GM12878 (cell line): ENCODE results near the gene DPYSL3. TPM values are rescaled to one million over a fixed set of nuclear protein-coding genes. Genes with fewer than 3 reads are reported as not detected.

ENCODE experiments used
- ATAC-seq: fragments of 200-7000 bp; cut with Tn5 transposase; 3 replicates; pipeline ENCODE4 v1.9.1; 2020; ENCODE audit warnings: mild to moderate bottlenecking, moderate library complexity
- BruUV-seq: library from RNA; stranded (reverse); fragments of 400-500 nt; replicated peaks from 2 replicates; lab custom pipeline; 2021; lab: Mats Ljungman, UMichigan
- CTCF ChIA-PET: fragments of 300-600 bp; sonication (Branson Sonifier 250); formaldehyde crosslinking; extraction: SDS; loops from one replicate; lab custom pipeline; 2021; ENCODE audit warnings: inconsistent platforms; lab: Yijun Ruan, JAX
- POLR2A ChIA-PET: fragments of 350-600 bp; formaldehyde crosslinking; extraction: SDS; loops from one replicate; lab custom pipeline; 2021; ENCODE audit warnings: inconsistent platforms; lab: Charles Lee
- RAD21 ChIA-PET: fragments of 300-600 bp; sonication (Branson Sonifier 250); formaldehyde crosslinking; loops from one replicate; lab custom pipeline; 2023; ENCODE audit warnings: antibody characterized with exemption; ENCODE audit not compliant: unreplicated experiment; lab: Charles Lee
- SMC1A ChIA-PET: fragments of 300-600 bp; sonication (Branson Sonifier 250); formaldehyde crosslinking; loops from one replicate; lab custom pipeline; 2023; ENCODE audit not compliant: unreplicated experiment, uncharacterized antibody; lab: Charles Lee
- DNase-seq: peaks from one replicate; pipeline ENCODE4 v3.0.0-alpha.2; 2011; ENCODE audit warnings: low read depth, low spot score
- FAIRE-seq: peaks from 3 replicates; lab custom pipeline; 2011; peaks lifted over from hg19 to GRCh38; lab: Jason Lieb, UNC
- H2AFZ ChIP-seq: 2 replicates; pipeline ENCODE4 v1.6.0; 2011; ENCODE audit warnings: low read depth, low read length, control low read depth; ENCODE audit not compliant: control insufficient read depth
- H3K27ac ChIP-seq: 2 replicates; pipeline ENCODE4 v1.5.1; 2011; ENCODE audit warnings: control low read depth; ENCODE audit not compliant: control insufficient read depth, insufficient read depth
- H3K27me3 ChIP-seq, 2 experiments: replicated peaks in 1 of 2; 2 replicates each; pipeline versions ENCODE4 v1.6.0 to v1.6.1; 2011; ENCODE audit warnings: low read length in 1 of 2; ENCODE audit not compliant: control insufficient read depth in 2 of 2, insufficient read depth in 2 of 2
- H3K36me3 ChIP-seq, 2 experiments: 2 replicates each; pipeline ENCODE4 v1.5.1; 2011; ENCODE audit warnings: low read length in 1 of 2; ENCODE audit not compliant: control insufficient read depth in 2 of 2, insufficient read depth in 2 of 2
- H3K4me1 ChIP-seq: 2 replicates; pipeline ENCODE4 v1.6.1; 2011; ENCODE audit warnings: mild to moderate bottlenecking, low read length, moderate library complexity, mixed read lengths; ENCODE audit not compliant: control insufficient read depth, insufficient read depth
- H3K4me2 ChIP-seq: 2 replicates; pipeline ENCODE4 v1.6.0; 2011; ENCODE audit warnings: control low read depth; ENCODE audit not compliant: control insufficient read depth, insufficient read depth
- H3K4me3 ChIP-seq: fragments of 200-600 bp; sonication (generic); 2 replicates; pipeline ENCODE4 v1.5.1; 2016
- H3K79me2 ChIP-seq: 2 replicates; pipeline ENCODE4 v1.6.0; 2011; ENCODE audit warnings: low read length; ENCODE audit not compliant: control insufficient read depth, insufficient read depth
- H3K9ac ChIP-seq: 2 replicates; pipeline ENCODE4 v1.8.0; 2011; ENCODE audit warnings: low read length, control low read depth, mixed read lengths; ENCODE audit not compliant: control insufficient read depth, insufficient read depth
- H3K9me3 ChIP-seq: replicated peaks from 3 replicates; pipeline ENCODE4 v1.5.1; 2011; ENCODE audit warnings: mild to moderate bottlenecking, low read length; ENCODE audit not compliant: control insufficient read depth, insufficient read depth
- H4K20me1 ChIP-seq: 2 replicates; pipeline ENCODE4 v1.6.0; 2011; ENCODE audit not compliant: control insufficient read depth, insufficient read depth
- ATF7 ChIP-seq: fragments of 450-650 bp; IDR thresholded peaks from 2 replicates; pipeline ENCODE4 v1.6.1; 2016; ENCODE audit warnings: low read depth, mild to moderate bottlenecking
- EP300 ChIP-seq, 2 experiments: fragments of 150-350 bp in 1 of 2; IDR thresholded peaks; 2 replicates each; pipeline ENCODE4 v1.6.1; 2011 to 2012; ENCODE audit warnings: low read depth in 2 of 2, low read length in 2 of 2, borderline replicate concordance in 1 of 2, improper control_type of control experiment in 1 of 2, inconsistent platforms in 1 of 2; ENCODE audit not compliant: control insufficient read depth in 1 of 2
- FOXM1 ChIP-seq: IDR thresholded peaks from 2 replicates; pipeline ENCODE4 v1.6.1; 2012; ENCODE audit warnings: low read depth, mild to moderate bottlenecking, inconsistent platforms, low read length, moderate library complexity
- MTA2 ChIP-seq: fragments of 450-650 bp; IDR thresholded peaks from 2 replicates; pipeline ENCODE4 v1.6.1; 2016; ENCODE audit warnings: low read depth, mild to moderate bottlenecking, moderate library complexity
- NBN ChIP-seq: fragments of 450-650 bp; IDR thresholded peaks from 2 replicates; pipeline ENCODE4 v1.6.1; 2016
- NFYA ChIP-seq: IDR thresholded peaks from 2 replicates; pipeline ENCODE4 v1.6.1; 2011; ENCODE audit warnings: low read depth, mild to moderate bottlenecking, low read length, improper control_type of control experiment, borderline replicate concordance
- RCOR1 ChIP-seq: conservative IDR thresholded peaks from 2 replicates; pipeline ENCODE4 v1.6.1; 2012; ENCODE audit warnings: low read depth, low read length, improper control_type of control experiment
- RFX5 ChIP-seq: IDR thresholded peaks from 2 replicates; pipeline ENCODE4 v1.6.1; 2011; ENCODE audit warnings: low read depth, low read length, improper control_type of control experiment
- TBL1XR1 ChIP-seq: IDR thresholded peaks from 2 replicates; pipeline ENCODE4 v1.6.1; 2012; ENCODE audit warnings: low read depth, low read length, improper control_type of control experiment
- WGBS: methylation state at CpG from one replicate; pipeline ENCODE4 v1.1.6; 2016; ENCODE audit warnings: low lambda C conversion rate; ENCODE audit not compliant: insufficient replicate concordance, insufficient coverage; ENCODE audit errors: missing lambda C conversion rate; 5-methylcytosine and 5-hydroxymethylcytosine counted together
- in situ Hi-C: fragments of 300-500 bp; cut with MboI; formaldehyde crosslinking; loops from 9 replicates; pipeline ENCODE4 v1.14.3; 2018; ENCODE audit warnings: mixed read lengths
- intact Hi-C: fragments of 100-400 bp; cut with micrococcal nuclease; formaldehyde crosslinking; loops from one replicate; pipeline ENCODE4 v1.14.2; 2022; ENCODE audit not compliant: unreplicated experiment
- polyA plus RNA-seq, 11 experiments: library from polyadenylated mRNA; depleted of rRNA in 4 of 11; unstranded in 6 of 11; stranded (reverse) in 5 of 11; fragments of >200 nt; fragmentation: Nextera tagmentation in 4 of 11; fragmentation: Illumina TruSeq in 1 of 11; extraction: Ambion mirVana in 4 of 11; extraction: Trizol in 1 of 11; gene quantifications; 1 replicate in 1 of 11; 2 replicates in 10 of 11; pipeline versions ENCODE4 v1.2.1 to v1.2.3, GENCODE V29; 2011 to 2016; ENCODE audit warnings: inconsistent platforms in 2 of 11, missing spikeins in 2 of 11, low read depth in 1 of 11
- total RNA-seq, 4 experiments: library from RNA; depleted of rRNA in 3 of 4; stranded (reverse); fragments of >200 nt in 3 of 4; fragmentation: Illumina TruSeq in 1 of 4; extraction: Trizol in 1 of 4; gene quantifications; 2 replicates each; pipeline versions ENCODE4 v1.2.1 to v1.2.3, GENCODE V29; 2013 to 2021
- TF ChIP-seq, protein P1 (sequence below): fragments of 450-650 bp; IDR thresholded peaks from 2 replicates; pipeline ENCODE4 v1.6.1; 2017; ENCODE audit warnings: antibody characterized with exemption, mild to moderate bottlenecking, moderate library complexity
- TF ChIP-seq, protein P2 (sequence below): IDR thresholded peaks from 2 replicates; pipeline ENCODE4 v1.6.1; 2011; ENCODE audit warnings: borderline replicate concordance, low read depth, mild to moderate bottlenecking, moderate library complexity, mixed read lengths, low read length; ENCODE audit not compliant: insufficient read depth; ENCODE audit errors: extremely low read length

Gene DPYSL3
- total and polyA plus RNA-seq, 10 of the 15 experiments (the other 5 are each of a cell fraction or from before 2014, with no cell fraction given): 0.08 to 1.5 (median 0.45) TPM; not detected in 1

DNA sequence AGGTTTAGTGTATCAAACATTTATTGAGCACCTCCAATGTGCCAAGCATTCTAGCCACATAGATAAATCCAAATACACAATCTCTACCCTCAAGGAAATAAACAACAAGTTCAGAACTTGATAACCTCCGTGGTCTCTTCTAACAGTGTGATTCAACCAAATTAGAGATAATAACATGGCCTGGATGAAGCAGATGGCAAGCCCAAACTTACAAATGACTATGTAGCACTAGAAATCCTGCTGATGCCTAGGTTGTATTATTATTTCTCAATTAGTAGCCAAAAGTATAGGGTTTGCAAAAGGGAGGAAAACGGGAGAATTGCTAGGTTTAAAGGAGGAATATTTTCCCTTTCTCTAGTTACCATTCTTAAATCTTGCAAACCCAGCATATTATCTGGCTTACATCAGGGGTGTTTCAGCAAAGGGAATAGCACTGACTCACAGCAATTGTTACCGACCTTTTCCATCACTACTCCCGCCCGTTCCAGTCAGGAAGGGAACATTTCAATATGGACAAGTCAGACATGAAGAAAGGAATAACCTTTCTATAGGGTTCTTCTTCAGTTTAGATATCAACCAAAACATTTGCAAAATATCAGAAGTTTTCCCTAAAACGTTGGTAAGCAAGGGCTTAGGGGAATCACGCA lies 2.3 kb downstream of the DPYSL3 start:
- SMC1A ChIA-PET: no interaction called here
- DNase-seq (no peak), FAIRE-seq (no peak), ATAC-seq (no peak)
- Histone ChIP-seq H3K27me3 (peaks cover 0 to 4% of the 10 kb centered on the region in 2 experiments; a peak in 2 of 4 replicates), H3K4me1 (no peaks in the 10 kb centered on the region), H3K9ac (no peak overlapping the region), H2AFZ (no peak overlapping the region), H3K9me3 (no peaks in the 10 kb centered on the region), H3K27ac (no peak overlapping the region), H4K20me1 (no peaks in the 10 kb centered on the region), H3K79me2 (no peaks in the 10 kb centered on the region), H3K4me3 (no peak overlapping the region), H3K4me2 (no peak overlapping the region), H3K36me3 (no peaks in the 10 kb centered on the region)
- in situ Hi-C loops: no loop called here
- CTCF ChIA-PET: no interaction called here
- intact Hi-C loops: no loop called here
- RAD21 ChIA-PET: no interaction called here
- POLR2A ChIA-PET: interaction anchor here (0.6 kb wide), 1 partner anchor 11 kb away, joined by 3 read pairs; no protein-coding TSS in a partner anchor
- WGBS: 39% methylated on average over 7 of the region's 7 CpGs
- TF ChIP-seq RFX5: no peak
- no peak for TF ChIP-seq MTA2
- BruUV-seq: no TSS peak

DNA sequence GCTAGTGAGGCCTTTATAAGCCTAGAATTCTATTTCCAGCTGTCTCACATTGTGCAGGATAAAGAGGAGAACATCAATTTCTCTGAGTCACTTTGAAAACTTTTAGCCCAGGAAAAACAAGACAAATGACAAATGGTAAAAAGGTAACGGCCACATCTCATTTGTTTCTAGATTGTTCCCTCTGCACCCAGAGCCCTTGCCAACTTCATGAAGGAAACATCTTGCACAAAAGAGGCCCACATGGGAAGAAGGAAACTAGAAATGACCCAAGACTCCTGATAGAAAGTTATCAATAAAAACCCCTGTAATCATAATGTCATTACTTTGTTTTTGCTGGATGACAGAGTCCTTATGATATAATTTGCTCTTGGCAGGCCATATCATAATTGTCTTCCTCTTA lies 5.3 kb downstream of the DPYSL3 start:
- H3K27me3 ChIP-seq: no peaks in the 10 kb centered on the region; a peak in 2 of 4 replicates
- no peaks in the 10 kb centered on the region for H3K79me2 ChIP-seq
- H3K9ac ChIP-seq: no peak overlapping the region
- WGBS: 0% methylated on average over 1 of the region's 1 CpG
- no peaks in the 10 kb centered on the region for H4K20me1 ChIP-seq
- no peak overlapping the region for H2AFZ ChIP-seq
- ATAC-seq (no peak), FAIRE-seq (no peak), DNase-seq (no peak)
- H3K36me3 ChIP-seq: no peaks in the 10 kb centered on the region
- no TSS peak for BruUV-seq
- in situ Hi-C loops: no loop called here
- intact Hi-C loops: no loop called here
- ChIA-PET RAD21 (no interaction called here), SMC1A (no interaction called here), CTCF (interaction anchor here (0.7 kb wide), 1 partner anchor 72 kb away, joined by 3 read pairs; no protein-coding TSS in a partner anchor), POLR2A (no interaction called here)
- H3K9me3 ChIP-seq: no peaks in the 10 kb centered on the region
- H3K27ac ChIP-seq: no peak overlapping the region
- no peaks in the 10 kb centered on the region for H3K4me1 ChIP-seq
- no peak overlapping the region for H3K4me3 ChIP-seq
- no peak overlapping the region for H3K4me2 ChIP-seq
- TF ChIP-seq, protein P1, sequence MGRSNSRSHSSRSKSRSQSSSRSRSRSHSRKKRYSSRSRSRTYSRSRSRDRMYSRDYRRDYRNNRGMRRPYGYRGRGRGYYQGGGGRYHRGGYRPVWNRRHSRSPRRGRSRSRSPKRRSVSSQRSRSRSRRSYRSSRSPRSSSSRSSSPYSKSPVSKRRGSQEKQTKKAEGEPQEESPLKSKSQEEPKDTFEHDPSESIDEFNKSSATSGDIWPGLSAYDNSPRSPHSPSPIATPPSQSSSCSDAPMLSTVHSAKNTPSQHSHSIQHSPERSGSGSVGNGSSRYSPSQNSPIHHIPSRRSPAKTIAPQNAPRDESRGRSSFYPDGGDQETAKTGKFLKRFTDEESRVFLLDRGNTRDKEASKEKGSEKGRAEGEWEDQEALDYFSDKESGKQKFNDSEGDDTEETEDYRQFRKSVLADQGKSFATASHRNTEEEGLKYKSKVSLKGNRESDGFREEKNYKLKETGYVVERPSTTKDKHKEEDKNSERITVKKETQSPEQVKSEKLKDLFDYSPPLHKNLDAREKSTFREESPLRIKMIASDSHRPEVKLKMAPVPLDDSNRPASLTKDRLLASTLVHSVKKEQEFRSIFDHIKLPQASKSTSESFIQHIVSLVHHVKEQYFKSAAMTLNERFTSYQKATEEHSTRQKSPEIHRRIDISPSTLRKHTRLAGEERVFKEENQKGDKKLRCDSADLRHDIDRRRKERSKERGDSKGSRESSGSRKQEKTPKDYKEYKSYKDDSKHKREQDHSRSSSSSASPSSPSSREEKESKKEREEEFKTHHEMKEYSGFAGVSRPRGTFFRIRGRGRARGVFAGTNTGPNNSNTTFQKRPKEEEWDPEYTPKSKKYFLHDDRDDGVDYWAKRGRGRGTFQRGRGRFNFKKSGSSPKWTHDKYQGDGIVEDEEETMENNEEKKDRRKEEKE: no peak
- TF ChIP-seq ATF7: no peak
- TF ChIP-seq EP300 (IDR thresholded peaks at IDR 0.05; ENCODE audit: borderline replicate concordance in 1 of 2, control insufficient read depth in 1 of 2, low read depth in 2 of 2, low read length in 2 of 2): no peak
- no peak for TF ChIP-seq NFYA
- TF ChIP-seq, protein P2, sequence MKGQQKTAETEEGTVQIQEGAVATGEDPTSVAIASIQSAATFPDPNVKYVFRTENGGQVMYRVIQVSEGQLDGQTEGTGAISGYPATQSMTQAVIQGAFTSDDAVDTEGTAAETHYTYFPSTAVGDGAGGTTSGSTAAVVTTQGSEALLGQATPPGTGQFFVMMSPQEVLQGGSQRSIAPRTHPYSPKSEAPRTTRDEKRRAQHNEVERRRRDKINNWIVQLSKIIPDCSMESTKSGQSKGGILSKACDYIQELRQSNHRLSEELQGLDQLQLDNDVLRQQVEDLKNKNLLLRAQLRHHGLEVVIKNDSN: no peak
- no peak for TF ChIP-seq NBN
- no peak for TF ChIP-seq TBL1XR1
- no peak for TF ChIP-seq FOXM1
- TF ChIP-seq RCOR1: no peak
